GM06990 (cell line): Measurements from ENCODE around the gene ANKRD13D.

ENCODE experiments used
- DNase-seq: peaks from one replicate; pipeline ENCODE4 v3.0.0-alpha.2; 2011; ENCODE audit not compliant: insufficient read length; ENCODE audit errors: extremely low read depth
- H3K27me3 ChIP-seq: replicated peaks from 2 replicates; pipeline ENCODE4 v1.6.0; 2011; ENCODE audit warnings: low read length; ENCODE audit not compliant: control insufficient read depth, insufficient read depth
- H3K36me3 ChIP-seq: 2 replicates; pipeline ENCODE4 v1.5.1; 2011; ENCODE audit warnings: low read length; ENCODE audit not compliant: control insufficient read depth, insufficient read depth
- H3K4me3 ChIP-seq: replicated peaks from 2 replicates; pipeline ENCODE4 v1.5.1; 2011; ENCODE audit warnings: low read depth, mild to moderate bottlenecking, control low read depth, low read length
- TF ChIP-seq, protein P1 (sequence below): IDR thresholded peaks from 2 replicates; pipeline ENCODE4 v1.5.1; 2011; ENCODE audit warnings: low read length, control low read depth, mild to moderate bottlenecking, inconsistent platforms; ENCODE audit not compliant: insufficient read depth, poor library complexity, severe bottlenecking

Gene ANKRD13D

DNA sequence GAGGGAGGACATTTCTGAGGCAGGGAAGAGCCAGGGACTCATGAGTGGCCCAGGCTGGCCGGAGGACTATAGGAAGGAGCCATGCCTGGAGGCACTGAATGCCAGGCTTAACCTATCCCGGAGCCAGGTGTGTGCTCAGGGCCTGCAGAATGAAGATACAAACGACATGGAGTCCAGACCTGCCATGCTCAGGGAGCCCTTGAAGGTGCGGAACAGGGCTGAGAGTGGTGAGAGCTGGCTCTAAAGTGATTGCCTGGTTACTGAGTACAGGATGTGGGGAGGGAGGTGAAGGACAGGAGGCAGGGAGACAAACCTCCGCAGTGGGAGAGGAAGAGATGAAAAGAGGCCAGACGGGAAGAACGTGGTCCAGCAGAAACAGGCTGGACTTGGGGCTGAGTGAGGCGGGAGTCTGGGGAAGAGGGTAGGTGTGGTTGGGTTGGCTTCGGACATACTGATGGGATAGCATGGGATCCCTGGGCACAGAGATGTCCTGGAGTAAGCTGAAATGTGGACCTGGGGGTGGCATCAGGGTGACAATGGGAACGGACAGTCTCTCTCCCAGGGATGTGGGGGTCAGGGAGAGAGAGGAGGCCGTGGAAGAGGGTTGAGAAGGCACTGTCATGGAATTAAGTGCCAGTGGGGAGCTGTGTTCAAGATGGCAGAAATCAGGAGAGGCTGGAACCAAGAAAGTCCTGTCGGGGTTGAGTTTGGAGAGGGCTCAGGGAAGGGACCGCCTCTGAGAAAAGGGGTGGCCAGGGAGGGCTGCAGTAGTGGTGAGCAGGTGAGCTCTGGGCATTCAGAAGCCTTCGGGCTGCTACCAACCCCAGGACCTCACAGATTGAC, 1.5 kb upstream of the ANKRD13D start:
- H3K36me3 ChIP-seq = peaks cover 44% of the 10 kb centered on the region
- H3K27me3 ChIP-seq = no peaks in the 10 kb centered on the region
- no peak for DNase-seq
- H3K4me3 ChIP-seq = peak overlapping the region; percentile 91
- TF ChIP-seq, protein P1, sequence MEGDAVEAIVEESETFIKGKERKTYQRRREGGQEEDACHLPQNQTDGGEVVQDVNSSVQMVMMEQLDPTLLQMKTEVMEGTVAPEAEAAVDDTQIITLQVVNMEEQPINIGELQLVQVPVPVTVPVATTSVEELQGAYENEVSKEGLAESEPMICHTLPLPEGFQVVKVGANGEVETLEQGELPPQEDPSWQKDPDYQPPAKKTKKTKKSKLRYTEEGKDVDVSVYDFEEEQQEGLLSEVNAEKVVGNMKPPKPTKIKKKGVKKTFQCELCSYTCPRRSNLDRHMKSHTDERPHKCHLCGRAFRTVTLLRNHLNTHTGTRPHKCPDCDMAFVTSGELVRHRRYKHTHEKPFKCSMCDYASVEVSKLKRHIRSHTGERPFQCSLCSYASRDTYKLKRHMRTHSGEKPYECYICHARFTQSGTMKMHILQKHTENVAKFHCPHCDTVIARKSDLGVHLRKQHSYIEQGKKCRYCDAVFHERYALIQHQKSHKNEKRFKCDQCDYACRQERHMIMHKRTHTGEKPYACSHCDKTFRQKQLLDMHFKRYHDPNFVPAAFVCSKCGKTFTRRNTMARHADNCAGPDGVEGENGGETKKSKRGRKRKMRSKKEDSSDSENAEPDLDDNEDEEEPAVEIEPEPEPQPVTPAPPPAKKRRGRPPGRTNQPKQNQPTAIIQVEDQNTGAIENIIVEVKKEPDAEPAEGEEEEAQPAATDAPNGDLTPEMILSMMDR = no peak

DNA sequence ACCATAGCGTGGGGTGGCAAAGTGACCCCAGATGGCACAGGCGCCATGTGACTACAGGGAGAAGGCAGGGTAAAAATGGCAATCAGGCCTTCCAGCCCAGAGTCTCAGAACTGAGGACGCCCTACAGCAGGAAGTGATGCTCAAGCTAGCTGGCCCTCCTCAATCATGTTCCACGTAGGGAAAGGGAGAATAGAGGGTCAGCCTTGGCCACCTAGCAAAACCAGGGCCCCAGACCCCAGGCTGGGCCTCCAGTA, 978 bp upstream of the ANKRD13D start:
- H3K36me3 ChIP-seq = peaks cover 39% of the 10 kb centered on the region
- H3K27me3 ChIP-seq = no peaks in the 10 kb centered on the region
- H3K4me3 ChIP-seq = peak overlapping the region; percentile 91
- TF ChIP-seq, protein P1 = no peak
- DNase-seq = no peak

DNA sequence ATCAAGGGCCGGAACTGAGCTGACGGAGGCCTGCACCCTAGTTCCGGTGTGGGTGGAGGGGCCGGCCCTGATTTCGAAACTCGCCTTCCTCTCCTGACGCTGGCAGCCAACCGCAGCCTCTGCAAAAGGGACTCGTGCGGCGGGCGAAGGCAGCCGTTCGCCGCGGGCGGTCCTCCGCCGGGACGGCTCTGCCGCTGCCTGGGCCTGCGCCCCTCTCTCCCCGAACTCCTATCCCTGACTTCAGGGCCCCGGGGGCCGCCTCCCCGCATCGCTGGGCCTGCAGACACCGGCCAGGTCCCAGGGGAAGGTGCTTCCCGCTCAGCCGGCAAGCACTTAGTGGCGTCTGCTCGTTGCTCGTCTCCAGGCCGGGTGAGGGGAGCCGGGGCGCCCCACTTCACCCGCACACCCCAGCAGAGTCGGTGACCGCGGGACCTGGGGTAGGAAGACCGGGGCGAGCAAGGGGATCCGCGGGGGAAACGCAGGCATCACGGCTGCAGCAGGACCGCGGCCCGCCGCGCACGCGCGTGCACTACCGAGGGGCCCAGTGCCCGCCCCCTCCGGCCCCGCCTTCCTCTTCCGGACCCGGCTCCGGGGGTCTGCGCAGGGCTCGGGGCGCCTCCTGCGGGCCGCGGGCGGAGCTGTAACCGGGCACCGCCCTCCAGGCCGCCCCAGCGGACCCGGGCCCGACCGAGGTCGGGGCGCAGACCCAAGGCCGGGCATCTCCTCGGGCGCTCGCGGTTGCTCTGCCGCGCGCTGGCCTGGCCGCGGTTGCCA, 464 bp upstream of the ANKRD13D start:
- Histone ChIP-seq H3K36me3 (peaks cover 35% of the 10 kb centered on the region), H3K4me3 (peak overlapping the region; percentile 91), H3K27me3 (no peaks in the 10 kb centered on the region)
- TF ChIP-seq, protein P1 = peak; percentile 15
- peak; percentile 94 for DNase-seq

DNA sequence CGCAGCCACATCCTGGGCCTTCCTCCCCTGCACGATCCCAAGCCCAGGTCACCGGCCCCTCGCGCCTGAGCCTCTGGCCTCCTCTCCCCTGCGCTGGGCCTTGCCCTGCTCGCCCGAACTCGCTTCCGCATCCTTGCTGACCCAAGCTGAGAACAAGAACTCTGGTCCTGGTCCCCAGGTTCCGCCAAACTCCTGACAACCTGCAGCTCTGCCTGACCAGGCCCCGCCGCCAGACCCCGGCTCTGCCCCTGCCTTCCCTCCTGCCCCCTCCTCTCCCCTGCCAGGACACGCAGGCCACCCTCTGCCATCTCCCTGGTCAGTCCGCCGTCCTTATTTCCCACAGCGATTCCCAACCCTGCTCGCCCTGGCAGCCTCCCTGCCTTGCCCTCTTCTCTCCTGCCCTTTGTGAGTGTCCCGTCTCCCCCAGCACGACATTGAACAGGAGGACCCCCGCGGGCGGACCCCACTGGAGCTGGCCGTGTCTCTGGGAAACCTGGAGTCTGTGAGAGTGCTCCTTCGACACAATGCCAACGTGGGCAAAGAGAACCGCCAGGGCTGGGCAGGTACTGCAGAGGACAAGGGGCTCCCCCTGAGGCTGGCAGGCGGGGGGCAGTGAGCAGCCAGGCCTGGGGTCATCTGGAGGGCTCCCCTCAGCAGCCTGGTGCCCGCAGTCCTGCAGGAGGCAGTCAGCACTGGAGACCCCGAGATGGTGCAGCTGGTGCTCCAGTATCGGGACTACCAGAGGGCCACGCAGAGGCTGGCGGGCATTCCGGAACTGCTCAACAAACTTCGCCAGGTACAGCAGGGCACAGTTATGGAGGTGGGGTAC, 762 bp downstream of the ANKRD13D start:
- Histone ChIP-seq H3K27me3 (no peaks in the 10 kb centered on the region), H3K4me3 (peak overlapping the region; percentile 85), H3K36me3 (peaks cover 27% of the 10 kb centered on the region)
- DNase-seq = peak; percentile 21
- TF ChIP-seq, protein P1 = no peak

DNA sequence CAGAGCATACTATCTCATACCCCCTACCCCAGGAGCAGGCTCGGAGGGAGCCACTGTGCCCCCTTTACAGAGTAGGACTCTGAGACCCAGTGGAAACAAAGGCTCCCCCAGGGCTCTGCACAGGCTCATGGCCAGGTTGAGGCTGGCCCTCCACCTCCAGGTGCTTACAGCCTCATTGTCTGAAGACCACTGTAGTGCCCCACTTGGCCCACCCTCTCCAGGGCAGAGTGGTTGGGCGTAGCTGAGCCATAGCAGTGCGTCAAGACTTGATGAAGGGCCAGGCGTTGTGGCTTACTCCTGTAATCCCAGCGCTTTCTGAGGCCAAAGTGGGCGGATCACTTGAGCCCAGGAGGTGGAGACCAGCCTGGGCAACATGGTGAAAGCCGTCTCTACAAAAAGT, 1.7 kb downstream of the ANKRD13D start:
- Histone ChIP-seq H3K36me3 (peaks cover 21% of the 10 kb centered on the region), H3K27me3 (no peaks in the 10 kb centered on the region), H3K4me3 (no peak overlapping the region)
- no peak for DNase-seq
- TF ChIP-seq, protein P1 = no peak
